ENCODE measurements around the gene LDHD.
A peak's percentile ranks its signal among the peaks of the same experiment; 100 is the strongest.
"Not testable (repeated sequence)": the region's sequence is repeated elsewhere in the genome, so short reads cannot be mapped to it uniquely, and the experiment has no call there.

The LDHD gene

GRCh38 chr16:75099075-75099667 is 17.4 kb downstream of the LDHD start:
- no peak for DNase-seq

GRCh38 chr16:75097941-75098901 is 18.4 kb downstream of the LDHD start:
- DNase-seq = no peak

GRCh38 chr16:75097191-75097761 is 19.3 kb downstream of the LDHD start:
- no peak for DNase-seq

- no peak for DNase-seq
These were observed 19.9 kb downstream of the LDHD start for GRCh38 chr16:75096656-75097055.

- DNase-seq = no peak
These were observed 21.4 kb downstream of the LDHD start for GRCh38 chr16:75095204-75095621.

GRCh38 chr16:75093598-75094540 is 22.7 kb downstream of the LDHD start:
- DNase-seq = no peak

- DNase-seq = no peak
These were observed 23.8 kb downstream of the LDHD start for GRCh38 chr16:75092777-75093176.

GRCh38 chr16:75091619-75092018 is 25.0 kb downstream of the LDHD start:
- DNase-seq = not testable (repeated sequence)

GRCh38 chr16:75090899-75091298 is 25.7 kb downstream of the LDHD start:
- DNase-seq = not testable (repeated sequence)

- DNase-seq = no peak
These were observed 26.9 kb downstream of the LDHD start for GRCh38 chr16:75089486-75090202.

GRCh38 chr16:75088934-75089333 is 27.6 kb downstream of the LDHD start:
- no peak for DNase-seq

- DNase-seq = no peak
These were observed 28.4 kb downstream of the LDHD start for GRCh38 chr16:75088216-75088615.

GRCh38 chr16:75087375-75087979 is 29.1 kb downstream of the LDHD start:
- DNase-seq = peak; percentile 81

- DNase-seq = no peak
These were observed 29.7 kb downstream of the LDHD start for GRCh38 chr16:75086688-75087374.

GRCh38 chr16:75086281-75086680 is 30.3 kb downstream of the LDHD start:
- DNase-seq = no peak

- no peak for DNase-seq
These were observed 31.0 kb downstream of the LDHD start for GRCh38 chr16:75085556-75085955.

GRCh38 chr16:75083813-75084212 is 32.8 kb downstream of the LDHD start:
- no peak for DNase-seq

GRCh38 chr16:75081179-75081859 is 35.3 kb downstream of the LDHD start:
- no peak for DNase-seq

GRCh38 chr16:75080205-75081029 is 36.2 kb downstream of the LDHD start:
- DNase-seq = no peak

All from DMS 273 treated with DMSO at 0.1 percent for 48 hours (cell line).